ENCODE data around the gene CEP170.

CEP170 gene

GRCh38 chr1:243267914-243268653 is 13.0 kb upstream of the CEP170 start:
- DNase-seq (ENCODE audit: low read depth in 3 of 3): no peak

GRCh38 chr1:243267471-243267880 is 12.4 kb upstream of the CEP170 start:
- DNase-seq (ENCODE audit: low read depth in 3 of 3): no peak

GRCh38 chr1:243266231-243266630 is 11.2 kb upstream of the CEP170 start:
- DNase-seq (ENCODE audit: low read depth in 3 of 3): no peak

- no peak for DNase-seq (ENCODE audit: low read depth in 3 of 3)
Measured at GRCh38 chr1:243264717-243265116, 9.6 kb upstream of the CEP170 start.

- DNase-seq (ENCODE audit: low read depth in 3 of 3): no peak
Measured at GRCh38 chr1:243261390-243261789, 6.3 kb upstream of the CEP170 start.

- DNase-seq (ENCODE audit: low read depth in 3 of 3): no peak
Measured at GRCh38 chr1:243260221-243260880, 5.3 kb upstream of the CEP170 start.

- no peak for DNase-seq (ENCODE audit: low read depth in 3 of 3)
Measured at GRCh38 chr1:243258731-243259130, 3.6 kb upstream of the CEP170 start.

- no peak for DNase-seq (ENCODE audit: low read depth in 3 of 3)
Measured at GRCh38 chr1:243257189-243257588, 2.1 kb upstream of the CEP170 start.

- no peak for DNase-seq (ENCODE audit: low read depth in 3 of 3)
Measured at GRCh38 chr1:243256590-243256989, 1.5 kb upstream of the CEP170 start.

GRCh38 chr1:243255791-243256512 is 871 bp upstream of the CEP170 start, which contains the start of gene SDCCAG8:
Gene SDCCAG8, plus strand, starts transcription at chr1:243256041. Its CDS starts 133 bp downstream, at chr1:243256174.
- DNase-seq (ENCODE audit: low read depth in 3 of 3): peak; percentile 84 to 94 (median 87)

- DNase-seq (ENCODE audit: low read depth in 3 of 3): peak; percentile 43 to 53 (median 48)
Measured at GRCh38 chr1:243254233-243254926, 701 bp downstream of the CEP170 start.

- DNase-seq (ENCODE audit: low read depth in 3 of 3): no peak
Measured at GRCh38 chr1:243253926-243254232, 1.2 kb downstream of the CEP170 start.

- DNase-seq (ENCODE audit: low read depth in 3 of 3): no peak
Measured at GRCh38 chr1:243253211-243253925, 1.7 kb downstream of the CEP170 start.

GRCh38 chr1:243251539-243251938 is 3.5 kb downstream of the CEP170 start:
- no peak for DNase-seq (ENCODE audit: low read depth in 3 of 3)

GRCh38 chr1:243250102-243250501 is 5.0 kb downstream of the CEP170 start:
- DNase-seq (ENCODE audit: low read depth in 3 of 3): no peak

GRCh38 chr1:243249214-243249613 is 5.9 kb downstream of the CEP170 start:
- DNase-seq (ENCODE audit: low read depth in 3 of 3): no peak

- DNase-seq (ENCODE audit: low read depth in 3 of 3): no peak
Measured at GRCh38 chr1:243247901-243248300, 7.2 kb downstream of the CEP170 start.

GRCh38 chr1:243246916-243247315 is 8.2 kb downstream of the CEP170 start:
- no peak for DNase-seq (ENCODE audit: low read depth in 3 of 3)

- no peak for DNase-seq (ENCODE audit: low read depth in 3 of 3)
Measured at GRCh38 chr1:243244432-243244841, 10.6 kb downstream of the CEP170 start.

- no peak for DNase-seq (ENCODE audit: low read depth in 3 of 3)
Measured at GRCh38 chr1:243236604-243237252, 18.4 kb downstream of the CEP170 start.

Measured in stimulated activated CD4-positive, alpha-beta T cell treated with anti-CD3 and anti-CD28 coated beads, TNF-alpha, amount 100 ng/mL, for 48 hours (primary cell).